Natural killer cell (primary cell): ENCODE measurements around the gene P2RY12. TPM values are rescaled to one million over a fixed set of nuclear protein-coding genes. Genes with fewer than 3 reads are reported as not detected.

ENCODE experiments used
- ATAC-seq, 3 donors: fragments of 150-1000 bp in 2 of 3; fragments of 200-7000 bp in 1 of 3; cut with Tn5 transposase; 1 replicate in 1 of 3; 2 replicates in 2 of 3; pipeline ENCODE4 v1.10.0; 2021; ENCODE audit warnings: mild to moderate bottlenecking in 2 of 3, moderate library complexity in 2 of 3
- DNase-seq, 2 donors: peaks; one replicate each; pipeline versions ENCODE4 v3.0.0 to v3.0.0-alpha.2; 2013 to 2021; ENCODE audit warnings: mixed read lengths in 1 of 2
- H3K27ac ChIP-seq: one replicate; pipeline ENCODE4 v1.5.1; 2013; ENCODE audit warnings: mild to moderate bottlenecking, low read length
- H3K27me3 ChIP-seq: one replicate; pipeline ENCODE4 v1.6.1; 2013; ENCODE audit warnings: low read length; ENCODE audit not compliant: control insufficient read depth, insufficient read depth
- H3K36me3 ChIP-seq: one replicate; pipeline ENCODE4 v1.6.1; 2013; ENCODE audit warnings: low read length; ENCODE audit not compliant: control insufficient read depth, insufficient read depth
- H3K4me1 ChIP-seq: one replicate; pipeline ENCODE4 v1.6.1; 2013; ENCODE audit warnings: low read length; ENCODE audit not compliant: control insufficient read depth, insufficient read depth
- H3K4me3 ChIP-seq: one replicate; pipeline ENCODE4 v1.5.1; 2013; ENCODE audit warnings: low read length
- H3K9me3 ChIP-seq: one replicate; pipeline ENCODE4 v1.6.1; 2013; ENCODE audit warnings: low read length; ENCODE audit not compliant: control insufficient read depth, insufficient read depth
- H3K27ac Mint-ChIP-seq, 2 donors: one replicate each; pipeline ENCODE4 v1.8.0; 2022; ENCODE audit warnings: mild to moderate bottlenecking in 2 of 2, mixed read lengths in 2 of 2, moderate library complexity in 1 of 2
- H3K27me3 Mint-ChIP-seq, 2 donors: one replicate each; pipeline ENCODE4 v1.8.0; 2022; ENCODE audit warnings: low read depth in 2 of 2, mixed read lengths in 2 of 2
- H3K36me3 Mint-ChIP-seq: one replicate; pipeline ENCODE4 v1.8.0; 2022; ENCODE audit warnings: mixed read lengths
- H3K4me1 Mint-ChIP-seq, 2 donors: one replicate each; pipeline ENCODE4 v1.8.0; 2022; ENCODE audit warnings: mixed read lengths in 2 of 2
- H3K4me3 Mint-ChIP-seq: one replicate; pipeline ENCODE4 v1.8.0; 2022; ENCODE audit warnings: mild to moderate bottlenecking, moderate library complexity, mixed read lengths
- H3K9me3 Mint-ChIP-seq, 2 donors: one replicate each; pipeline ENCODE4 v1.8.0; 2022; ENCODE audit warnings: mixed read lengths in 2 of 2
- WGBS: methylation state at CpG from one replicate; pipeline ENCODE4 v1.1.7; 2013; ENCODE audit warnings: missing lambda C conversion rate; ENCODE audit not compliant: insufficient coverage; 5-methylcytosine and 5-hydroxymethylcytosine counted together
- intact Hi-C: fragments of 100-400 bp; cut with micrococcal nuclease; formaldehyde crosslinking; loops from one replicate; pipeline ENCODE4 v1.14.2; 2022
- total RNA-seq, 4 donors: library from RNA; stranded (reverse); fragments of 120-200 nt in 1 of 4; gene quantifications; one replicate each; pipeline versions ENCODE4 v1.2.3 to v1.2.4, GENCODE V29; 2013 to 2022
- TF ChIP-seq, protein P1 (sequence below): fragments of 200-600 bp; IDR thresholded peaks from one replicate; pipeline ENCODE4 v1.8.0; 2022; ENCODE audit warnings: antibody characterized with exemption

Gene P2RY12
- total RNA-seq, 3 donors from 2014 or later (not counting 1 experiment from before 2014, with no cell fraction given): 0.52 to 1.6 (median 1.3) TPM

GRCh38 chr3:151404316-151404715 lies 19.8 kb upstream of the P2RY12 start:
- H3K36me3 Mint-ChIP-seq: no peaks in the 10 kb centered on the region
- no peaks in the 10 kb centered on the region for H3K4me1 Mint-ChIP-seq
- intact Hi-C loops: no loop called here
- no peaks in the 10 kb centered on the region for H3K27me3 Mint-ChIP-seq
- no peak overlapping the region for H3K4me3 Mint-ChIP-seq
- no peaks in the 10 kb centered on the region for H3K36me3 ChIP-seq
- TF ChIP-seq, protein P1, sequence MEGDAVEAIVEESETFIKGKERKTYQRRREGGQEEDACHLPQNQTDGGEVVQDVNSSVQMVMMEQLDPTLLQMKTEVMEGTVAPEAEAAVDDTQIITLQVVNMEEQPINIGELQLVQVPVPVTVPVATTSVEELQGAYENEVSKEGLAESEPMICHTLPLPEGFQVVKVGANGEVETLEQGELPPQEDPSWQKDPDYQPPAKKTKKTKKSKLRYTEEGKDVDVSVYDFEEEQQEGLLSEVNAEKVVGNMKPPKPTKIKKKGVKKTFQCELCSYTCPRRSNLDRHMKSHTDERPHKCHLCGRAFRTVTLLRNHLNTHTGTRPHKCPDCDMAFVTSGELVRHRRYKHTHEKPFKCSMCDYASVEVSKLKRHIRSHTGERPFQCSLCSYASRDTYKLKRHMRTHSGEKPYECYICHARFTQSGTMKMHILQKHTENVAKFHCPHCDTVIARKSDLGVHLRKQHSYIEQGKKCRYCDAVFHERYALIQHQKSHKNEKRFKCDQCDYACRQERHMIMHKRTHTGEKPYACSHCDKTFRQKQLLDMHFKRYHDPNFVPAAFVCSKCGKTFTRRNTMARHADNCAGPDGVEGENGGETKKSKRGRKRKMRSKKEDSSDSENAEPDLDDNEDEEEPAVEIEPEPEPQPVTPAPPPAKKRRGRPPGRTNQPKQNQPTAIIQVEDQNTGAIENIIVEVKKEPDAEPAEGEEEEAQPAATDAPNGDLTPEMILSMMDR: no peak
- H3K27ac ChIP-seq: no peak overlapping the region
- H3K9me3 ChIP-seq: no peaks in the 10 kb centered on the region
- ATAC-seq (no peak), DNase-seq (no peak)
- no CpG with 5 or more reads among the region's 1 CpG for WGBS
- H3K4me3 ChIP-seq: no peak overlapping the region
- no peaks in the 10 kb centered on the region for H3K4me1 ChIP-seq
- H3K27ac Mint-ChIP-seq: no peak overlapping the region
- no peaks in the 10 kb centered on the region for H3K27me3 ChIP-seq
- H3K9me3 Mint-ChIP-seq: no peaks in the 10 kb centered on the region

GRCh38 chr3:151403246-151403645 lies 18.7 kb upstream of the P2RY12 start:
- Mint-ChIP-seq H3K9me3 (no peaks in the 10 kb centered on the region), H3K4me3 (no peak overlapping the region), H3K27ac (no peak overlapping the region), H3K36me3 (no peaks in the 10 kb centered on the region), H3K4me1 (no peaks in the 10 kb centered on the region), H3K27me3 (no peaks in the 10 kb centered on the region)
- Histone ChIP-seq H3K4me3 (no peak overlapping the region), H3K27ac (no peak overlapping the region), H3K9me3 (no peaks in the 10 kb centered on the region), H3K27me3 (no peaks in the 10 kb centered on the region), H3K36me3 (no peaks in the 10 kb centered on the region), H3K4me1 (no peaks in the 10 kb centered on the region)
- TF ChIP-seq, protein P1: no peak
- 78% methylated on average over 1 of the region's 2 CpGs for WGBS
- no peak for ATAC-seq
- DNase-seq: no peak
- intact Hi-C loops: no loop called here

- Mint-ChIP-seq H3K4me3 (no peak overlapping the region), H3K27ac (no peak overlapping the region), H3K36me3 (no peaks in the 10 kb centered on the region), H3K9me3 (no peaks in the 10 kb centered on the region), H3K4me1 (no peaks in the 10 kb centered on the region), H3K27me3 (no peaks in the 10 kb centered on the region)
- Histone ChIP-seq H3K4me3 (no peak overlapping the region), H3K27me3 (no peaks in the 10 kb centered on the region), H3K9me3 (no peaks in the 10 kb centered on the region), H3K36me3 (no peaks in the 10 kb centered on the region), H3K27ac (no peak overlapping the region), H3K4me1 (no peaks in the 10 kb centered on the region)
- ATAC-seq (no peak), DNase-seq (no peak)
- TF ChIP-seq, protein P1: no peak
- intact Hi-C loops: no loop called here
- 95% methylated on average over 2 of the region's 3 CpGs for WGBS
Measured at GRCh38 chr3:151402349-151402748, 17.8 kb upstream of the P2RY12 start.

- Mint-ChIP-seq H3K4me1 (no peaks in the 10 kb centered on the region), H3K36me3 (no peaks in the 10 kb centered on the region), H3K27me3 (no peaks in the 10 kb centered on the region), H3K4me3 (no peak overlapping the region), H3K9me3 (no peaks in the 10 kb centered on the region), H3K27ac (no peak overlapping the region)
- no peaks in the 10 kb centered on the region for H3K4me1 ChIP-seq
- H3K36me3 ChIP-seq: no peaks in the 10 kb centered on the region
- WGBS: 97% methylated on average over 3 of the region's 4 CpGs
- no peaks in the 10 kb centered on the region for H3K9me3 ChIP-seq
- intact Hi-C loops: no loop called here
- H3K27me3 ChIP-seq: no peaks in the 10 kb centered on the region
- H3K27ac ChIP-seq: no peak overlapping the region
- DNase-seq (no peak), ATAC-seq (no peak)
- H3K4me3 ChIP-seq: no peak overlapping the region
- TF ChIP-seq, protein P1: no peak
Measured at GRCh38 chr3:151400341-151400740, 15.8 kb upstream of the P2RY12 start.
